ENCODE measurements around the gene TRIM54. TPM values are rescaled to one million over a fixed set of nuclear protein-coding genes. Genes with fewer than 3 reads are reported as not detected.

Gene TRIM54
- total RNA-seq, 1 donor from 2014 or later: not detected

DNA sequence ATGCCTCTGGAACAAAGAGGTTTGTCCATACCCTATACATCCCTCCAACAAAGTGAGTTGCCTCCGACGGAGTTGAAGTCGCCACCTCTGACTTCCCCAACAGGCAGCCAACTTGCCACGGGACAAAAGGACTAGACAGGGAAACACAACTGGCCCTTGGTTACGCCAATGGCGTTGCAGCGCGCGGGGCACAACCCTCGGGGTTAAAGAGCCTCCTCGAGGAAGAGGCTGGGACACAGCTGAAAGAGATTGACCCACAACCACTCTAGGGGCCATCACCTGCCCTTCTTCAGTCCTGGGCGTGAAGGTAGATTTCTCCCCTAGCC is 73.8 kb downstream of the TRIM54 start:
- no peak for DNase-seq (ENCODE audit: low read depth, low spot score)

DNA sequence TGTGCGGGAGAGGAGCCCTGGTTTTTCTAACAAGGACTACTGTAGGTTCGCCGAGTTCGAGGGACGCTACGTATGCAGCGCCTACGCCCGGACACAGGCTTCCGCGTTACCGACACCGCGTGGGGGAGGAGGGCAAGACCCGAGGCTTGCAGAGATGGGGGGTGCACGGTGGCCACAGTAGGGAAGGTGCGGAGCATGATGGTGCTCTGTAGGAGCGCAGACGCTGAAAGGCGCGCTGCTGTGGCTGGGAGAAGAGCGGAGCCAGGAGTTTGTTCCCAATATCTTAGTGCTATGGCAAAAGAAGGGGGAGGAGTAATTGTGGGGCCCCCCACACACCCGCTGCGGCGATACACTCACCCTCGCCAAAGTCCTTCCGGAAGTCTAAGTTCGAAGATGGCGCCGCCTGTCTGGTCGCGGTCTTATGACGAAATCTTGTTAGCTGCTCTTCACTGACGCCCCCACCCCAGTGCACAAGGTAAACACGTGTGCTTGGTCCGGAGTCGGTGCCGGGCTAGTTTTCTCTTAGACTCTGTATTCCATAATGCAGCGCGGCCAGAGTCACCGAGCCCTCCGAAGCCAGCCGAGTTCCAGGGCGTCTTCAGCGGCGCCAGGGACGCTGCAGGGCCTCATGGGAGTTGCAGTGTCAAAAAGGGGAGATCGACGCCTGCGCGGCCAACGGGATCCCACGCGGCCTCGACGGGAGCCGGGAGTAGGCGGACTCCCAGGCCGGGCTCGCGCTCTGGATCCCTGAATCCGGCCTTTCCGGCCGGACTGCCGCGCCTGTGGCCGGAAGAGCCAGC is 74.4 kb downstream of the TRIM54 start, which contains the start of gene GTF3C2:
Gene GTF3C2 (minus strand): TSS at position 383 of the 800 bp plus-strand sequence. CDS start 13,210 bp downstream, outside the sequence.
- peak; percentile 86 for DNase-seq (ENCODE audit: low read depth, low spot score)

Other genes with a start within 250 kb of the TRIM54 start
- gene TMEM214, start 249.5 kb upstream of the TRIM54 start, total RNA-seq: 21.2 and 26.9 TPM in 2 replicates
- gene AGBL5, start 230.8 kb upstream of the TRIM54 start, total RNA-seq: 18.8 and 24.3 TPM in 2 replicates
- 360 and 398 TPM in 2 replicates for gene OST4, start 210.8 kb upstream of the TRIM54 start, total RNA-seq
- gene EMILIN1, start 203.8 kb upstream of the TRIM54 start, total RNA-seq: 13.8 and 21.6 TPM in 2 replicates
- 2.1 and 4.6 TPM in 2 replicates for gene KHK, start 195.7 kb upstream of the TRIM54 start, total RNA-seq
- 1.7 and 4.6 TPM in 2 replicates for gene CGREF1, start 163.3 kb upstream of the TRIM54 start, total RNA-seq
- gene ABHD1, start 158.6 kb upstream of the TRIM54 start, total RNA-seq: not detected in 2 replicates
- 34.7 and 40.7 TPM in 2 replicates for gene PREB, start 147.8 kb upstream of the TRIM54 start, total RNA-seq
- not detected in 2 replicates for gene PRR30, start 143.0 kb upstream of the TRIM54 start, total RNA-seq
- gene TCF23, start 133.4 kb upstream of the TRIM54 start, total RNA-seq: not detected in 2 replicates
- 97.0 and 127 TPM in 2 replicates for gene ATRAID, start 70.4 kb upstream of the TRIM54 start, total RNA-seq
- 20.4 and 48.9 TPM in 2 replicates for gene SLC5A6, start 70.2 kb upstream of the TRIM54 start, total RNA-seq
- 62.4 and 62.8 TPM in 2 replicates for gene CAD, start 65.1 kb upstream of the TRIM54 start, total RNA-seq
- 0.11 TPM in 1 of 2 replicates, not detected in the other for gene SLC30A3, start 19.4 kb upstream of the TRIM54 start, total RNA-seq
- gene DNAJC5G, start 7.0 kb upstream of the TRIM54 start, total RNA-seq: not detected in 2 replicates
- 0.20 and 0.39 TPM in 2 replicates for gene UCN, start 26.0 kb downstream of the TRIM54 start, total RNA-seq
- 38.8 and 43.0 TPM in 2 replicates for gene MPV17, start 40.7 kb downstream of the TRIM54 start, total RNA-seq
- gene GTF3C2, start 74.3 kb downstream of the TRIM54 start, total RNA-seq: 24.5 and 26.9 TPM in 2 replicates
- 36.6 and 44.7 TPM in 2 replicates for gene EIF2B4, start 87.9 kb downstream of the TRIM54 start, total RNA-seq
- 142 and 184 TPM in 2 replicates for gene SNX17, start 88.2 kb downstream of the TRIM54 start, total RNA-seq
- gene ZNF513, start 98.3 kb downstream of the TRIM54 start, total RNA-seq: 8.9 and 9.5 TPM in 2 replicates
- gene PPM1G, start 127.2 kb downstream of the TRIM54 start, total RNA-seq: 174 and 225 TPM in 2 replicates
- gene NRBP1, start 146.2 kb downstream of the TRIM54 start, total RNA-seq: 122 and 137 TPM in 2 replicates
- not detected in 2 replicates for gene KRTCAP3, start 160.0 kb downstream of the TRIM54 start, total RNA-seq
- gene IFT172, start 207.3 kb downstream of the TRIM54 start, total RNA-seq: 27.5 and 30.3 TPM in 2 replicates
- gene FNDC4, start 212.8 kb downstream of the TRIM54 start, total RNA-seq: 35.0 and 47.0 TPM in 2 replicates
- gene GCKR, start 214.4 kb downstream of the TRIM54 start, total RNA-seq: 7.5 and 7.8 TPM in 2 replicates

All from pulmonary artery endothelial cell (primary cell).